Osteocyte (in vitro differentiated cells): ENCODE results near the gene PRRG1. TPM values are rescaled to one million over a fixed set of nuclear protein-coding genes. Genes with fewer than 3 reads are reported as not detected.

Source experiments
- DNase-seq: peaks from one replicate; pipeline ENCODE4 v3.0.0; 2021; ENCODE audit warnings: mixed read lengths; ENCODE audit not compliant: unreplicated experiment; ENCODE audit errors: extremely low spot score
- H3K27ac Mint-ChIP-seq: one replicate; pipeline ENCODE4 v1.8.0; 2021; ENCODE audit warnings: mild to moderate bottlenecking, mixed read lengths; ENCODE audit not compliant: unreplicated experiment
- H3K27me3 Mint-ChIP-seq: one replicate; pipeline ENCODE4 v1.8.0; 2021; ENCODE audit warnings: mixed read lengths; ENCODE audit not compliant: unreplicated experiment
- H3K36me3 Mint-ChIP-seq: one replicate; pipeline ENCODE4 v1.8.0; 2021; ENCODE audit warnings: mixed read lengths; ENCODE audit not compliant: unreplicated experiment
- H3K4me1 Mint-ChIP-seq: one replicate; pipeline ENCODE4 v1.8.0; 2021; ENCODE audit warnings: mixed read lengths; ENCODE audit not compliant: unreplicated experiment
- H3K4me3 Mint-ChIP-seq: one replicate; pipeline ENCODE4 v1.8.0; 2021; ENCODE audit warnings: mild to moderate bottlenecking, moderate library complexity, mixed read lengths; ENCODE audit not compliant: unreplicated experiment
- H3K9me3 Mint-ChIP-seq: one replicate; pipeline ENCODE4 v1.8.0; 2021; ENCODE audit warnings: mixed read lengths; ENCODE audit not compliant: unreplicated experiment
- total RNA-seq: library from RNA; stranded (reverse); gene quantifications from 2 replicates; pipeline ENCODE4 v1.2.1, GENCODE V29; 2021
- TF ChIP-seq, protein P1 (sequence below): fragments of 200-600 bp; sonication (generic); IDR thresholded peaks from 2 replicates; pipeline ENCODE4 v1.5.0; 2021; ENCODE audit warnings: antibody characterized with exemption, mild to moderate bottlenecking, moderate library complexity

The PRRG1 gene
- total RNA-seq, 1 donor from 2014 or later: 9.8 TPM

DNA sequence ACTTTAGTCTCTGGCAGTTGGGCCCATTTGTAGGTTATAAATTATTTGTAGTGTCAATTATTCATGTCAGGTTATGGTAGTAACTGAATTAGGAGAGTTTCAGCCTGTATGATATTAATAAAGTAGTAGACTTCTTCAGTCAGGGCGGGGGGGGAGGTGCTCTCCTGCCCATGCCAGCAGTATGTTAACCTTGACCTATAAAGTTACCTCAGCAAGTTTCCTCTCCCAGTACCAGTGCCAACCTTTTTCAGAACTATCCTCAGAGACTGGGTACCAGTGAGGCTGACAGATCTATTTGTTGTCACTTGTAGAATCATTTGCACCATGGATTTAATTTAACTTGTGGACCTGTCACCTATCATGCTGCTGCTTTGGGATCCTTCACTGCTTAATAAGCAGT is 88.0 kb downstream of the PRRG1 start:
- H3K27ac Mint-ChIP-seq: no peak overlapping the region
- H3K4me1 Mint-ChIP-seq: no peaks in the 10 kb centered on the region
- no peaks in the 10 kb centered on the region for H3K27me3 Mint-ChIP-seq
- TF ChIP-seq, protein P1, sequence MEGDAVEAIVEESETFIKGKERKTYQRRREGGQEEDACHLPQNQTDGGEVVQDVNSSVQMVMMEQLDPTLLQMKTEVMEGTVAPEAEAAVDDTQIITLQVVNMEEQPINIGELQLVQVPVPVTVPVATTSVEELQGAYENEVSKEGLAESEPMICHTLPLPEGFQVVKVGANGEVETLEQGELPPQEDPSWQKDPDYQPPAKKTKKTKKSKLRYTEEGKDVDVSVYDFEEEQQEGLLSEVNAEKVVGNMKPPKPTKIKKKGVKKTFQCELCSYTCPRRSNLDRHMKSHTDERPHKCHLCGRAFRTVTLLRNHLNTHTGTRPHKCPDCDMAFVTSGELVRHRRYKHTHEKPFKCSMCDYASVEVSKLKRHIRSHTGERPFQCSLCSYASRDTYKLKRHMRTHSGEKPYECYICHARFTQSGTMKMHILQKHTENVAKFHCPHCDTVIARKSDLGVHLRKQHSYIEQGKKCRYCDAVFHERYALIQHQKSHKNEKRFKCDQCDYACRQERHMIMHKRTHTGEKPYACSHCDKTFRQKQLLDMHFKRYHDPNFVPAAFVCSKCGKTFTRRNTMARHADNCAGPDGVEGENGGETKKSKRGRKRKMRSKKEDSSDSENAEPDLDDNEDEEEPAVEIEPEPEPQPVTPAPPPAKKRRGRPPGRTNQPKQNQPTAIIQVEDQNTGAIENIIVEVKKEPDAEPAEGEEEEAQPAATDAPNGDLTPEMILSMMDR: no peak
- no peak overlapping the region for H3K4me3 Mint-ChIP-seq
- DNase-seq: no peak
- peaks cover 5% of the 10 kb centered on the region for H3K9me3 Mint-ChIP-seq
- H3K36me3 Mint-ChIP-seq: peaks cover 6% of the 10 kb centered on the region

DNA sequence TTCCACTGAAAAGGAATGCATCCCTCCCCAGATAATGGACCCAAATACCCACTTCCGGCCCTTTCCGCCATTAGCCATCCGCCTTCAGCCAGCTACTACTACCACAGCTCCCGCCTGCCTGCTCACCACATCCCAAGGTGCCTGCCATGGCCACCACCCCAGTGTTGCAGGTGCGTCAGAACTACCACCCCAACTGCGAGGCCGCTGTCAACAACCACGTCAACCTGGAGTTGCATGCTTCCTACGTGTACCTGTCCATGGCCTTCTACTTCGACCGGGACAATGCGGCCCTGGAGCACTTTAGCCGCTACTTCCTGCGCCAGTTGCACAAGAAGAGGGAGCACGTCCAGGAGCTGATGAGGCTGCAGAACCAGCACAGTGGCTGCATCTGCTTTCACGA is 92.2 kb downstream of the PRRG1 start:
- H3K4me1 Mint-ChIP-seq: no peaks in the 10 kb centered on the region
- H3K36me3 Mint-ChIP-seq: no peaks in the 10 kb centered on the region
- TF ChIP-seq, protein P1: no peak
- no peaks in the 10 kb centered on the region for H3K27me3 Mint-ChIP-seq
- no peak for DNase-seq
- no peak overlapping the region for H3K4me3 Mint-ChIP-seq
- peaks cover 5% of the 10 kb centered on the region for H3K9me3 Mint-ChIP-seq
- H3K27ac Mint-ChIP-seq: no peak overlapping the region

DNA sequence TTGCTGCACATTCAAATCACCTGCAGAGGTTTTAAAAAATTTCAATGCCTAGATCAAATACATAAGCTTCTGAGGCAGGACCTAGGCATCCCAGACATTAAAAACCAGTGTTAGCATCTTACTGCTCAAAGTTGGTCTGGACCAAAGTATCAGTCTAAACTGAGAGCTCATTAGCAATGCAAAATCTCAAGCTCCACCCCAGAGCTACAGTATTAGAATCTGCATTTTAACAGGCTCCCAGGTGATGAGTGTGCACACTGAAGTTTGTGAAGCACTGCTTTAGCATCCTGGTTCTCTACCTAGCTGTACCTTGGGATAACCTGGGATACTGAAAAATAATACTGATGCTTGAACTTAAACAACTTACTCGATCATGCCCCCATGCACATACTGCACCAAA is 96.0 kb downstream of the PRRG1 start:
- Mint-ChIP-seq H3K4me1 (no peaks in the 10 kb centered on the region), H3K9me3 (peaks cover 5% of the 10 kb centered on the region), H3K4me3 (no peak overlapping the region), H3K27me3 (no peaks in the 10 kb centered on the region), H3K36me3 (no peaks in the 10 kb centered on the region), H3K27ac (no peak overlapping the region)
- TF ChIP-seq, protein P1: no peak
- no peak for DNase-seq

DNA sequence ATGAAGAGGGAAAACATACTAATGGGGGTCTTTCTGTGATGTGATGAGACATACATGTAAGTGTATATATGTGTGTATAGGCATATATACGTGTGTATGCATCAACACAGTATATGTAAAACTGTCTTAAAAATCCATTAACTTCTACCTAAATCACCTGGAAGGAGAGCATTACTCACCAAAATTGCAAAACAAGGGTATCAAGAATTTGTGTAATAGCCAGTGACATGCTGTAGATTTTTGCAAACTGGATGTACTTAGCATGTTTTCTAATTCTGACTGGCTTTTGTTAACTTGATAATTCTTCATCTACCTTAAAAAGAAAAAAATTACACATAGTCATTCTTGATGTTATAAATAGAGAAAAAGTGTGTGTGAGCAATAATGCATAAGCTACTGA is 104.7 kb downstream of the PRRG1 start:
- no peaks in the 10 kb centered on the region for H3K36me3 Mint-ChIP-seq
- no peaks in the 10 kb centered on the region for H3K27me3 Mint-ChIP-seq
- H3K27ac Mint-ChIP-seq: no peak overlapping the region
- H3K4me1 Mint-ChIP-seq: peaks cover 9% of the 10 kb centered on the region
- TF ChIP-seq, protein P1: no peak
- DNase-seq: no peak
- H3K9me3 Mint-ChIP-seq: peaks cover 6% of the 10 kb centered on the region
- no peak overlapping the region for H3K4me3 Mint-ChIP-seq

DNA sequence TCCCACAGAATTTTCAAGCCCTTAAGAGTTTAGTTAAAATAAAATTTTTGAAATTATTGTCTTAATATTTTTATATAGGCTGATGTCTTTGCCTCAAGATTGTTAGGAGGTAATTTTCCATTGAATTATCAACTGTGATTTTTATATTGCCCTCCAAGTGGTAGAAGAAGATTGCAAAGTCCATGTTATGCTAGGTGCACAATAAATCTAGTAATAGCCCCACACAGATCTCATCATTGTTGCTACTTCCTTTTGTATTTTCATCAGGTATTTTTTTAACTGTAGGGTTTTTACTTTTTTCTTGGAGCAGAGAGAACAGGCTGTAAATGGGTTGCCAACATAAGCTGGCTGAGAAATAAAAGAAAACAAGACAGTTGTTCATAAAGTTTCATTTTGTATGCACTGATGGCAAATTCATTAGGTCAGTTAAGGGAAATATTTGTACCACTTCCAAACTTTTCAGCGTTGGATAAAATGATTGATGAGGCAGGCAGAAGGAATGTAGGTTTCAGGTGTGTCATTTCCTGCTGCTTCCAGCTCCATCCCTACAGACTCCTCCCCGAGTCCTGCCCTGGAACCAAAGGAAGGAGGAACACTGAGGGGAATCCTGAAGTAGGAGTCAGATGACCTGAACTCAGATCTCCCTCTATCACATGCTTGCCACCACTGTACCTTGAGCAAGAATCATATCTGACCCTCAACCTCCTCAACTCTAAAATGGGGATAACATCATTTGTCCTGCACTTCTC is 105.5 kb downstream of the PRRG1 start:
- H3K36me3 Mint-ChIP-seq: no peaks in the 10 kb centered on the region
- no peak overlapping the region for H3K27ac Mint-ChIP-seq
- TF ChIP-seq, protein P1: no peak
- H3K4me3 Mint-ChIP-seq: no peak overlapping the region
- DNase-seq: no peak
- no peaks in the 10 kb centered on the region for H3K27me3 Mint-ChIP-seq
- peaks cover 9% of the 10 kb centered on the region for H3K4me1 Mint-ChIP-seq
- H3K9me3 Mint-ChIP-seq: peaks cover 11% of the 10 kb centered on the region
